A673 (cell line): ENCODE measurements around the gene CUL4A. TPM values are rescaled to one million over a fixed set of nuclear protein-coding genes. Genes with fewer than 3 reads are reported as not detected.
"Not testable (repeated sequence)": the region's sequence is repeated elsewhere in the genome, so short reads cannot be mapped to it uniquely, and the experiment has no call there.

Experiments
- BruUV-seq: library from RNA; stranded (reverse); fragments of 400-500 nt; replicated peaks from 2 replicates; lab custom pipeline; 2021; lab: Mats Ljungman, UMichigan
- CTCF ChIA-PET: fragments of 300-600 bp; sonication (Branson Sonifier 250); formaldehyde crosslinking; loops from one replicate; lab custom pipeline; 2022; ENCODE audit warnings: antibody characterized with exemption; lab: Charles Lee
- POLR2A ChIA-PET: fragments of 300-600 bp; sonication (Branson Sonifier 250); formaldehyde crosslinking; loops from one replicate; lab custom pipeline; 2022; ENCODE audit warnings: antibody characterized with exemption; ENCODE audit not compliant: low non-redundant PET; lab: Charles Lee
- DNase-seq: peaks from one replicate; pipeline ENCODE4 v3.0.0-alpha.2; 2015; ENCODE audit warnings: low spot score
- H3K27ac ChIP-seq: fragments of 200-600 bp; sonication (generic); 2 replicates; pipeline ENCODE4 v1.5.1; 2016; ENCODE audit warnings: mixed run types, low read depth, mild to moderate bottlenecking, mixed read lengths, antibody characterized with exemption, low read length; ENCODE audit not compliant: poor library complexity, severe bottlenecking
- H3K27me3 ChIP-seq: fragments of 200-600 bp; sonication (generic); replicated peaks from 2 replicates; pipeline ENCODE4 v1.6.1; 2017; ENCODE audit warnings: mixed run types, low read depth, mild to moderate bottlenecking, mixed read lengths, antibody characterized with exemption, low read length; ENCODE audit not compliant: insufficient read depth, poor library complexity
- H3K36me3 ChIP-seq: fragments of 200-600 bp; sonication (generic); 2 replicates; pipeline ENCODE4 v1.6.1; 2016; ENCODE audit warnings: mixed run types, mild to moderate bottlenecking, mixed read lengths, antibody characterized with exemption, low read length; ENCODE audit not compliant: insufficient read depth, poor library complexity, severe bottlenecking
- H3K4me1 ChIP-seq: fragments of 200-600 bp; sonication (generic); 2 replicates; pipeline ENCODE4 v1.6.1; 2017; ENCODE audit warnings: mixed run types, mild to moderate bottlenecking, mixed read lengths, antibody characterized with exemption, low read length; ENCODE audit not compliant: insufficient read depth, poor library complexity, severe bottlenecking
- H3K4me3 ChIP-seq: fragments of 200-600 bp; sonication (generic); 2 replicates; pipeline ENCODE4 v1.5.1; 2016; ENCODE audit warnings: low read depth, mixed run types, mild to moderate bottlenecking, mixed read lengths, low read length; ENCODE audit not compliant: poor library complexity, severe bottlenecking
- H3K9me3 ChIP-seq: fragments of 200-600 bp; sonication (generic); 2 replicates; pipeline ENCODE4 v1.6.1; 2016; ENCODE audit warnings: mixed run types, low read depth, mild to moderate bottlenecking, mixed read lengths, antibody characterized with exemption, low read length; ENCODE audit not compliant: poor library complexity, severe bottlenecking
- CTCF ChIP-seq: fragments of 300-800, 200-600 bp; sonication (generic); conservative IDR thresholded peaks from 2 replicates; pipeline ENCODE4 v1.5.1; 2017; ENCODE audit warnings: low read depth, mild to moderate bottlenecking, antibody characterized with exemption, low read length, moderate library complexity, mixed read lengths
- EZH2 ChIP-seq: fragments of 200-600 bp; sonication (generic); IDR thresholded peaks from 2 replicates; pipeline ENCODE4 v1.6.1; 2017; ENCODE audit warnings: borderline replicate concordance, low read depth, mild to moderate bottlenecking, mixed read lengths, antibody characterized with exemption, low read length; ENCODE audit not compliant: poor library complexity, severe bottlenecking
- intact Hi-C: fragments of 100-400 bp; cut with micrococcal nuclease; formaldehyde crosslinking; loops from one replicate; pipeline ENCODE4 v1.10.0; 2022; ENCODE audit not compliant: unreplicated experiment
- total RNA-seq: library from RNA; stranded (reverse); gene quantifications from 2 replicates; pipeline ENCODE4 v1.2.3, GENCODE V29; 2021

The CUL4A gene
- total RNA-seq, 1 experiment from 2014 or later, result 87.5 TPM

- POLR2A ChIA-PET, result no interaction called here
- intact Hi-C loops, result no loop called here
- H3K36me3 ChIP-seq, result peaks cover 19% of the 10 kb centered on the region
- BruUV-seq, result no TSS peak
- no peaks in the 10 kb centered on the region for H3K9me3 ChIP-seq
- DNase-seq, result no peak
- CTCF ChIA-PET, result no interaction called here
- TF ChIP-seq CTCF, result no peak
- no peak for TF ChIP-seq EZH2
- no peak overlapping the region for H3K27ac ChIP-seq
- H3K4me1 ChIP-seq, result no peaks in the 10 kb centered on the region
- H3K27me3 ChIP-seq, result no peaks in the 10 kb centered on the region
- H3K4me3 ChIP-seq, result no peak overlapping the region
These were observed 29.1 kb downstream of the CUL4A start for GRCh38 chr13:113238536-113238935.

GRCh38 chr13:113239357-113239756, 29.9 kb downstream of the CUL4A start:
- Histone ChIP-seq H3K4me1 (no peaks in the 10 kb centered on the region), H3K27me3 (no peaks in the 10 kb centered on the region), H3K27ac (no peak overlapping the region), H3K36me3 (peaks cover 24% of the 10 kb centered on the region), H3K4me3 (no peak overlapping the region), H3K9me3 (no peaks in the 10 kb centered on the region)
- intact Hi-C loops, result no loop called here
- CTCF ChIA-PET, result no interaction called here
- BruUV-seq, result no TSS peak
- no peak for DNase-seq
- TF ChIP-seq CTCF (no peak), EZH2 (no peak)
- POLR2A ChIA-PET, result no interaction called here

GRCh38 chr13:113239986-113240385, 30.6 kb downstream of the CUL4A start:
- Histone ChIP-seq H3K4me3 (no peak overlapping the region), H3K4me1 (no peaks in the 10 kb centered on the region), H3K27me3 (no peaks in the 10 kb centered on the region), H3K9me3 (no peaks in the 10 kb centered on the region), H3K27ac (no peak overlapping the region), H3K36me3 (peaks cover 26% of the 10 kb centered on the region)
- TF ChIP-seq CTCF, result no peak
- no peak for TF ChIP-seq EZH2
- POLR2A ChIA-PET, result no interaction called here
- intact Hi-C loops, result no loop called here
- DNase-seq, result no peak
- CTCF ChIA-PET, result no interaction called here
- BruUV-seq, result no TSS peak

- H3K4me1 ChIP-seq, H3K4me3 ChIP-seq, H3K27ac ChIP-seq, DNase-seq, H3K9me3 ChIP-seq, BruUV-seq, H3K27me3 ChIP-seq, intact Hi-C loops, CTCF ChIA-PET, POLR2A ChIA-PET: not testable (repeated sequence)
- peaks cover 42% of the 10 kb centered on the region for H3K36me3 ChIP-seq
These were observed 32.2 kb downstream of the CUL4A start for GRCh38 chr13:113241623-113242022.
